ENCODE data around the gene GRID1.

The GRID1 gene

GRCh38 chr10:85651497-85651882 lies 715.1 kb downstream of the GRID1 start:
- no peak for DNase-seq (ENCODE audit: low read depth in 2 of 2)
- no peak overlapping the region for H3K4me3 ChIP-seq (replicated peaks in 1 of 2; ENCODE audit: low read depth in 2 of 2, low read length in 2 of 2)
- TF ChIP-seq CTCF (IDR thresholded peaks at IDR 0.05; ENCODE audit: low read depth, low read length), result no peak

DNA sequence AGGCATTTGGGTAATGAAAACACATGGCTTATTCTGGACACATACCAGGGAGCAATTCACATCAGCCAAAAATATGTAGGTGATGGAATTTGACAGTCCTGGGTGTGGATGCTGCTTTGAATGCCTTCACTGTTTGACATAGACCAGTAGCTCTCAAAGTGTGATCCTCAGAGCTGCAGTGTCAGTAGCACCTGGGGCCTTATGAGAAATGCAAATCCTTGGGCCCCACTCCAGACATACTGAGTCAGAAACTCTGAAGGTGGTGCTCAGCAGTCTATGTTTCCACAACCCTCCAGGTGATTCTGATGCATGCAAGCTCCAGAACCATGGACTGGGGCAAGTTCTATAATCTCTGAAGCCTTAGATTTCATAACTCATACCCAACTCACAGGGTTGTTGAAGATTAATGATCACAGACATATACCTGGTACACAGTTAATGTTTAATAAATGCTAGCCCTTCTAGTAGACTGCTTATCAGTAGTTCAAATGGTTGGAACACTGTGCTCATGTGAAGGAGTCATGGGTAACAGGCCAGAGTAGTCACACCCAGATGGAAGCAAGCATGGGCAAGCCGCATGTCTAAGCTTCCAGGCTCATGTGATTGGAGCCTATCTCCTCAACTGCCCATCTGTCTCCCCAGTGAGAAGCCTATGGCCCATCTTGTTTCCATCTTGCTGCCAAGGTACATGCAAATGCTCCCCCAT lies 715.7 kb downstream of the GRID1 start:
- no peak overlapping the region for H3K4me3 ChIP-seq (replicated peaks in 1 of 2; ENCODE audit: low read depth in 2 of 2, low read length in 2 of 2)
- TF ChIP-seq CTCF (IDR thresholded peaks at IDR 0.05; ENCODE audit: low read depth, low read length), result no peak

GRCh38 chr10:85649461-85649860 lies 717.1 kb downstream of the GRID1 start:
- no peak overlapping the region for H3K4me3 ChIP-seq (replicated peaks in 1 of 2; ENCODE audit: low read depth in 2 of 2, low read length in 2 of 2)
- TF ChIP-seq CTCF (IDR thresholded peaks at IDR 0.05; ENCODE audit: low read depth, low read length), result no peak
- no peak for DNase-seq (ENCODE audit: low read depth in 2 of 2)

More for the DNA sequence above, 715.7 kb downstream of the GRID1 start:
- no peak for DNase-seq (ENCODE audit: low read depth in 2 of 2)

- no peak for TF ChIP-seq CTCF (IDR thresholded peaks at IDR 0.05; ENCODE audit: low read depth, low read length)
- H3K4me3 ChIP-seq (replicated peaks in 1 of 2; ENCODE audit: low read depth in 2 of 2, low read length in 2 of 2), result no peak overlapping the region
- DNase-seq (ENCODE audit: low read depth in 2 of 2), result no peak
Measured at GRCh38 chr10:85648279-85648754, 718.3 kb downstream of the GRID1 start.

GRCh38 chr10:85647741-85648140 lies 718.9 kb downstream of the GRID1 start:
- no peak for TF ChIP-seq CTCF (IDR thresholded peaks at IDR 0.05; ENCODE audit: low read depth, low read length)
- no peak for DNase-seq (ENCODE audit: low read depth in 2 of 2)
- no peak overlapping the region for H3K4me3 ChIP-seq (replicated peaks in 1 of 2; ENCODE audit: low read depth in 2 of 2, low read length in 2 of 2)

- no peak for TF ChIP-seq CTCF (IDR thresholded peaks at IDR 0.05; ENCODE audit: low read depth, low read length)
- no peak overlapping the region for H3K4me3 ChIP-seq (replicated peaks in 1 of 2; ENCODE audit: low read depth in 2 of 2, low read length in 2 of 2)
- DNase-seq (ENCODE audit: low read depth in 2 of 2), result no peak
Measured at GRCh38 chr10:85645926-85646711, 720.5 kb downstream of the GRID1 start.
